Activated CD8-positive, alpha-beta memory T cell treated with anti-CD3 and anti-CD28 coated beads, Interleukin-2, amount 50 U/mL, for 24 hours (primary cell): ENCODE results near the gene SORCS2.
"Not testable (repeated sequence)": the region's sequence is repeated elsewhere in the genome, so short reads cannot be mapped to it uniquely, and the experiment has no call there.

Source experiments
- DNase-seq: peaks from one replicate; pipeline ENCODE4 v3.0.0-alpha.2; 2020; ENCODE audit errors: extremely low read depth

SORCS2 gene

GRCh38 chr4:7160439-7160838 lies 31.9 kb upstream of the SORCS2 start:
- DNase-seq = no peak

- no peak for DNase-seq
These were observed 31.3 kb upstream of the SORCS2 start for GRCh38 chr4:7160951-7161440.

GRCh38 chr4:7161721-7162214 lies 30.6 kb upstream of the SORCS2 start:
- no peak for DNase-seq

- DNase-seq = not testable (repeated sequence)
These were observed 27.1 kb upstream of the SORCS2 start for GRCh38 chr4:7165056-7165873.

- no peak for DNase-seq
These were observed 26.5 kb upstream of the SORCS2 start for GRCh38 chr4:7165874-7166201.

- no peak for DNase-seq
These were observed 26.1 kb upstream of the SORCS2 start for GRCh38 chr4:7166237-7166636.

- DNase-seq = no peak
These were observed 25.2 kb upstream of the SORCS2 start for GRCh38 chr4:7166981-7167700.

- DNase-seq = no peak
These were observed 24.6 kb upstream of the SORCS2 start for GRCh38 chr4:7167706-7168105.

- no peak for DNase-seq
These were observed 24.2 kb upstream of the SORCS2 start for GRCh38 chr4:7168106-7168505.

GRCh38 chr4:7169134-7169533 lies 23.2 kb upstream of the SORCS2 start:
- no peak for DNase-seq

- DNase-seq = no peak
These were observed 22.3 kb upstream of the SORCS2 start for GRCh38 chr4:7170012-7170411.

- no peak for DNase-seq
These were observed 21.0 kb upstream of the SORCS2 start for GRCh38 chr4:7171191-7171900.

GRCh38 chr4:7172508-7172907 lies 19.8 kb upstream of the SORCS2 start:
- no peak for DNase-seq

GRCh38 chr4:7172946-7173345 lies 19.4 kb upstream of the SORCS2 start:
- DNase-seq = no peak

GRCh38 chr4:7173841-7174449 lies 18.4 kb upstream of the SORCS2 start:
- DNase-seq = no peak

GRCh38 chr4:7179158-7179557 lies 13.2 kb upstream of the SORCS2 start:
- DNase-seq = no peak

GRCh38 chr4:7180938-7181337 lies 11.4 kb upstream of the SORCS2 start:
- no peak for DNase-seq

GRCh38 chr4:7182616-7183015 lies 9.7 kb upstream of the SORCS2 start:
- DNase-seq = no peak

GRCh38 chr4:7183161-7183560 lies 9.2 kb upstream of the SORCS2 start:
- no peak for DNase-seq

GRCh38 chr4:7183780-7184460 lies 8.4 kb upstream of the SORCS2 start:
- no peak for DNase-seq

GRCh38 chr4:7185487-7186030 lies 6.8 kb upstream of the SORCS2 start:
- no peak for DNase-seq
